SK-N-SH (cell line): ENCODE results near the gene MTHFD1L.

ENCODE experiments used
- CHD2 ChIP-seq: fragments of 150-350 bp; IDR thresholded peaks from 2 replicates; pipeline ENCODE4 v1.6.1; 2018; ENCODE audit warnings: low read length; ENCODE audit not compliant: partially characterized antibody
- CTCF ChIP-seq: fragments of 200-600 bp; sonication (generic); IDR thresholded peaks from 2 replicates; pipeline ENCODE4 v1.6.1; 2017; ENCODE audit warnings: antibody characterized with exemption, mild to moderate bottlenecking, moderate library complexity
- MEF2A ChIP-seq: IDR thresholded peaks from 2 replicates; pipeline ENCODE4 v1.4.0; 2012; ENCODE audit warnings: low read depth, borderline replicate concordance
- NRF1 ChIP-seq: IDR thresholded peaks from 2 replicates; pipeline ENCODE4 v1.6.1; 2012; ENCODE audit warnings: low read depth, mild to moderate bottlenecking, low read length

- TF ChIP-seq CTCF: no peak
- no peak for TF ChIP-seq MEF2A
- no peak for TF ChIP-seq NRF1
- no peak for TF ChIP-seq CHD2
These were observed 126.8 kb downstream of the MTHFD1L start for GRCh38 chr6:150992262-150992661.
